Astrocyte of the spinal cord (primary cell): ENCODE results near the gene ADNP.

Source experiments
- DNase-seq: peaks from one replicate; pipeline ENCODE4 v3.0.0; 2011; ENCODE audit warnings: low read depth, low spot score
- H3K4me3 ChIP-seq: 2 replicates; pipeline ENCODE4 v1.5.1; 2011; ENCODE audit warnings: low read depth, mild to moderate bottlenecking, low read length, moderate library complexity
- CTCF ChIP-seq: IDR thresholded peaks from 2 replicates; pipeline ENCODE4 v1.5.1; 2012; ENCODE audit warnings: low read depth, mild to moderate bottlenecking, low read length, inconsistent platforms
- in situ Hi-C: cut with HindIII; loops from 2 replicates; pipeline ENCODE4 v1.10.0; 2017; ENCODE audit warnings: low sequenced_read_pairs

Gene ADNP

DNA sequence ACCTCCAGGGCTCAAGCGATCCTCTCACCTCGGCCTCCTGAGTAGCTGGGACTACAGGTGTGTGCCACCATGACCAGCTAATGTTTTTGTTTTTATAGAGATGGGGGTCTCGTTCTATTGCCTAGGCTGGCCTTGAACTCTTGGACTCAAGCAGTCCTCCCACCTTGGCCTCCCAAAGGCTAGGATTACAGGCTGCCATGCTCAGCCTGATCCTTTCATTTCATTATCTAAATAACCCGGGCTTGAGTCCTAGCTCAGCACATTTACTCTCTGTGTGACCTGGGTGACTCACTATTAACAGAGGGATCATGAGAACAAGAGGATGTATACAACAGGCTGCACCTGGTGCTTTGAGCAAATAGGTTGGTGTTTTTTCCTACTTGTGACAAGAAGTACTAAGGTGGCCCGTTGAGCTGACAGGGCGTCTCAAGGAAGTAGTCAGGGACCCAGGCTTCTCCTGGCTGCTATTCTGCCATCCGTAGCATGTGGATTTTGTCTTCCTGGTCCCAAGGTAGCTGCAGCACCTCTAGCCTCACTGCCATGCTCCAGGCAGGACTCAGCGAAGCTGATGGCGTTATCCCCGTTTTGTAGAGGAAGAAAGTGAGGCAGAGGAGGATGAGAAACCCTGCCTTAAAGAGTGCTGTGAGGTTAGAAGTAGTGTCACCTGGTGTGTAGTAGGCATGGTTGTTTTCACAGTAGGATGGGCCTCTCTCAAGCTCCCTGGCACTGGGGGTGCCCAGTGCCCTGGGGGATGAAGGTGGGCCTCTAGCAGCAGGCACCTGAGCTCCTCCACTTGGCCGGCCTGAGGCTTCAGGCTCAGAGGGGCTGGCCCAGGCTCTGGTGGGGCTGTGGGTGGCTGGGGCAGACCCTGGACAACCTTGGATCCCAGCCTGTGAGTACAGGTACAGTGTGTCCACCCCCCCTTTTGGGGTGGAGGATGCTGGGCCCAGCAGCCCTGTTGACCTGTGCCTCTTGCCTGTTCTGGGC is 62.4 kb downstream of the ADNP start:
- TF ChIP-seq CTCF, result no peak
- no peak overlapping the region for H3K4me3 ChIP-seq
- in situ Hi-C loops, result no loop called here
- no peak for DNase-seq

GRCh38 chr20:50867805-50868204 is 63.4 kb downstream of the ADNP start:
- DNase-seq, result no peak

DNA sequence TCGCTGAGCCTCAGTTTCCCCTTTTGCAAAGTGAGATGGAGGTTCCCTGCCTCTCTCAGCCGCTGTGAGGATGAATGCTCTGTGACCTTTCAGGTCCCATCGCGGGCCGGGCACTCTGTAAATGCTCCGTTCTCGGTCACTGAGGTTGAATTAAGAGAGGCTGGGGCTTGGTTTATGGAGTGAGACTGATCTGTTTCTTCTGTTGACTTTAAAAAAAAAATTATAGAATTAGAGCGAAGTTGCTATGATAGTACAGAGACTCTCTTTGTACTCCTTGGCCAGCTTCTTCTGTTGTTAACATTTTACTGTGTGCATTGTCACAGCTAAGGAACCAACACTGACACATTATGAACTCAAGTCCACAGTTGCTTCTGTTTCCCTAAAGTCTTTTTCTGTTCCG is 64.4 kb downstream of the ADNP start:
- in situ Hi-C loops, result no loop called here
- H3K4me3 ChIP-seq, result no peak overlapping the region
- TF ChIP-seq CTCF, result no peak
- no peak for DNase-seq

More at GRCh38 chr20:50867805-50868204, 63.4 kb downstream of the ADNP start:
- TF ChIP-seq CTCF, result no peak
- in situ Hi-C loops, result no loop called here
- H3K4me3 ChIP-seq, result no peak overlapping the region

- no peak for DNase-seq
- H3K4me3 ChIP-seq, result no peak overlapping the region
- in situ Hi-C loops, result no loop called here
- TF ChIP-seq CTCF, result no peak
Measured at GRCh38 chr20:50866036-50866685, 65.1 kb downstream of the ADNP start.

DNA sequence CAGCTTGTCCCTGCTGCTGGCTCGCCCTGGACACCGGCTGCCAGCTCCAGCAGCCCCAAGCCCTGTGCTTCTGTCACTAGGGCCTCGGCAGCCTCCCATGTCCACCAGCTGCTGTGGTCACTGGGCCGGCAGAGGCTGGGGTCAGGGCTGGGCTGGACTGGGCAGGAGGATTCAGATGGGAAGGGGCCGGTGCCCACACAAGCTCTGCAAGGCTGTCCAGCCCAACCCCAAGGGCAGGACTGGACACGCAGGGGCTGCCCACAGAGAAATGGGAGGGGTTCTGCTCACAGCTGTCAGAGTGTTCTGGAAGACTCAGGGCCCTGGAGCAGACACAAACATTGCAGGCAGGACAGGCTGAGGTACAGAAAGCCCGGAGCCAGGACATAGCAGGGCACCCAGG is 65.6 kb downstream of the ADNP start:
- no peak for TF ChIP-seq CTCF
- in situ Hi-C loops, result no loop called here
- no peak for DNase-seq
- H3K4me3 ChIP-seq, result no peak overlapping the region

GRCh38 chr20:50865114-50865513 is 66.1 kb downstream of the ADNP start:
- TF ChIP-seq CTCF, result no peak
- in situ Hi-C loops, result no loop called here
- DNase-seq, result no peak
- no peak overlapping the region for H3K4me3 ChIP-seq
